ENCODE data around the gene NRAP.

DNA sequence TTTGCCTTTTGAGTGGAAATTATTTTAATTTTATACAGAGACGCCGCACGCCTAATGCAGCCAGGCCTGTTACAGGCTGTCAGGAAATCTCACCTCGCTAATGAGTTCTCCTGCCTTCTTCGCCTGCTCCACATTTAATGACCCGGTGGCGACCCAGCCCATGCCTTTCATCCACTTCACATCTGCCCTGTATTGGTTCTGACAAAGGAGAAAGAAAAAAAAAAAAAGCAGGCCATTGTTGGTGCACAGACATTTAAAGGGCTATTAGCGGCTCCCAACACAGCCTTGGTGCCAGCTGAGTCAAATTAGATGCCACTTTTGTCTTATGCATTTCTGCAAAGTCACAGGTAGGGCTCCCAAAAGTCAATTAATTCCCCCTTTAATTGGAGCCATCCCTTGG, 43.3 kb downstream of the NRAP start:
- TF ChIP-seq, protein P1, sequence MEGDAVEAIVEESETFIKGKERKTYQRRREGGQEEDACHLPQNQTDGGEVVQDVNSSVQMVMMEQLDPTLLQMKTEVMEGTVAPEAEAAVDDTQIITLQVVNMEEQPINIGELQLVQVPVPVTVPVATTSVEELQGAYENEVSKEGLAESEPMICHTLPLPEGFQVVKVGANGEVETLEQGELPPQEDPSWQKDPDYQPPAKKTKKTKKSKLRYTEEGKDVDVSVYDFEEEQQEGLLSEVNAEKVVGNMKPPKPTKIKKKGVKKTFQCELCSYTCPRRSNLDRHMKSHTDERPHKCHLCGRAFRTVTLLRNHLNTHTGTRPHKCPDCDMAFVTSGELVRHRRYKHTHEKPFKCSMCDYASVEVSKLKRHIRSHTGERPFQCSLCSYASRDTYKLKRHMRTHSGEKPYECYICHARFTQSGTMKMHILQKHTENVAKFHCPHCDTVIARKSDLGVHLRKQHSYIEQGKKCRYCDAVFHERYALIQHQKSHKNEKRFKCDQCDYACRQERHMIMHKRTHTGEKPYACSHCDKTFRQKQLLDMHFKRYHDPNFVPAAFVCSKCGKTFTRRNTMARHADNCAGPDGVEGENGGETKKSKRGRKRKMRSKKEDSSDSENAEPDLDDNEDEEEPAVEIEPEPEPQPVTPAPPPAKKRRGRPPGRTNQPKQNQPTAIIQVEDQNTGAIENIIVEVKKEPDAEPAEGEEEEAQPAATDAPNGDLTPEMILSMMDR (conservative IDR thresholded peaks at IDR 0.05; ENCODE audit: low read depth, low read length): no peak
- no peak for TF ChIP-seq POLR2A (IDR thresholded peaks at IDR 0.05; ENCODE audit: low read depth, low read length)
- TF ChIP-seq BHLHE40 (IDR thresholded peaks at IDR 0.05; ENCODE audit: low read depth, low read length): no peak
- no peak for TF ChIP-seq FOS (IDR thresholded peaks at IDR 0.05; ENCODE audit: low read depth, low read length)
- no peak for TF ChIP-seq RCOR1 (IDR thresholded peaks at IDR 0.05; ENCODE audit: insufficient replicate concordance, low read length)
